A673 (cell line): ENCODE results near the gene THAP4. TPM values are rescaled to one million over a fixed set of nuclear protein-coding genes. Genes with fewer than 3 reads are reported as not detected.

ENCODE experiments used
- BruUV-seq: library from RNA; stranded (reverse); fragments of 400-500 nt; replicated peaks from 2 replicates; lab custom pipeline; 2021; lab: Mats Ljungman, UMichigan
- CTCF ChIA-PET: fragments of 300-600 bp; sonication (Branson Sonifier 250); formaldehyde crosslinking; loops from one replicate; lab custom pipeline; 2022; ENCODE audit warnings: antibody characterized with exemption; lab: Charles Lee
- POLR2A ChIA-PET: fragments of 300-600 bp; sonication (Branson Sonifier 250); formaldehyde crosslinking; loops from one replicate; lab custom pipeline; 2022; ENCODE audit warnings: antibody characterized with exemption; ENCODE audit not compliant: low non-redundant PET; lab: Charles Lee
- DNase-seq: peaks from one replicate; pipeline ENCODE4 v3.0.0-alpha.2; 2015; ENCODE audit warnings: low spot score
- H3K27ac ChIP-seq: fragments of 200-600 bp; sonication (generic); 2 replicates; pipeline ENCODE4 v1.5.1; 2016; ENCODE audit warnings: mixed run types, low read depth, mild to moderate bottlenecking, mixed read lengths, antibody characterized with exemption, low read length; ENCODE audit not compliant: poor library complexity, severe bottlenecking
- H3K27me3 ChIP-seq: fragments of 200-600 bp; sonication (generic); replicated peaks from 2 replicates; pipeline ENCODE4 v1.6.1; 2017; ENCODE audit warnings: mixed run types, low read depth, mild to moderate bottlenecking, mixed read lengths, antibody characterized with exemption, low read length; ENCODE audit not compliant: insufficient read depth, poor library complexity
- H3K36me3 ChIP-seq: fragments of 200-600 bp; sonication (generic); 2 replicates; pipeline ENCODE4 v1.6.1; 2016; ENCODE audit warnings: mixed run types, mild to moderate bottlenecking, mixed read lengths, antibody characterized with exemption, low read length; ENCODE audit not compliant: insufficient read depth, poor library complexity, severe bottlenecking
- H3K4me1 ChIP-seq: fragments of 200-600 bp; sonication (generic); 2 replicates; pipeline ENCODE4 v1.6.1; 2017; ENCODE audit warnings: mixed run types, mild to moderate bottlenecking, mixed read lengths, antibody characterized with exemption, low read length; ENCODE audit not compliant: insufficient read depth, poor library complexity, severe bottlenecking
- H3K4me3 ChIP-seq: fragments of 200-600 bp; sonication (generic); 2 replicates; pipeline ENCODE4 v1.5.1; 2016; ENCODE audit warnings: low read depth, mixed run types, mild to moderate bottlenecking, mixed read lengths, low read length; ENCODE audit not compliant: poor library complexity, severe bottlenecking
- H3K9me3 ChIP-seq: fragments of 200-600 bp; sonication (generic); 2 replicates; pipeline ENCODE4 v1.6.1; 2016; ENCODE audit warnings: mixed run types, low read depth, mild to moderate bottlenecking, mixed read lengths, antibody characterized with exemption, low read length; ENCODE audit not compliant: poor library complexity, severe bottlenecking
- CTCF ChIP-seq: fragments of 300-800, 200-600 bp; sonication (generic); conservative IDR thresholded peaks from 2 replicates; pipeline ENCODE4 v1.5.1; 2017; ENCODE audit warnings: low read depth, mild to moderate bottlenecking, antibody characterized with exemption, low read length, moderate library complexity, mixed read lengths
- EZH2 ChIP-seq: fragments of 200-600 bp; sonication (generic); IDR thresholded peaks from 2 replicates; pipeline ENCODE4 v1.6.1; 2017; ENCODE audit warnings: borderline replicate concordance, low read depth, mild to moderate bottlenecking, mixed read lengths, antibody characterized with exemption, low read length; ENCODE audit not compliant: poor library complexity, severe bottlenecking
- intact Hi-C: fragments of 100-400 bp; cut with micrococcal nuclease; formaldehyde crosslinking; loops from one replicate; pipeline ENCODE4 v1.10.0; 2022; ENCODE audit not compliant: unreplicated experiment
- total RNA-seq: library from RNA; stranded (reverse); gene quantifications from 2 replicates; pipeline ENCODE4 v1.2.3, GENCODE V29; 2021

The THAP4 gene
- total RNA-seq, 1 experiment from 2014 or later, result 82.0 TPM

DNA sequence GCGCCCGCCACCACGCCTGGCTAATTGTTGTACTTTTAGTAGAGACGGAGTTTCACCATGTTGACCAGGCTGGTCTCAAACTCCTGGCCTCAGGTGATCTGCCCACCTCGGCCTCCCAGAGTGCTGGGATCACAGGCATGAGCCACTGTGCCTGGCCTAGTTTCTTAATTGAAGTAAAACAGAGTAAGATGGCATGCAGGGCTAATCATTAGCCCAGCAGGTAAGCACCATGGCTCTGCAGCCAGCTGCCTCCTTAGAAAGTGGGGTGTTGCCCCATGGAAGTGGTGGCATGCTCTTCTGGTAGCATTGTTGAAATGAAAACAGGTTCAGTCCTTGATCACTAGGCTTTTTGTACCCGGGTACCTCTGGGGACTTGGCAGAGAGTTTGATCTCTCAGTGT is 13.0 kb upstream of the THAP4 start:
- no TSS peak for BruUV-seq
- H3K36me3 ChIP-seq, result peaks cover 31% of the 10 kb centered on the region
- no peaks in the 10 kb centered on the region for H3K27me3 ChIP-seq
- TF ChIP-seq EZH2, result no peak
- no peak for TF ChIP-seq CTCF
- H3K4me1 ChIP-seq, result no peaks in the 10 kb centered on the region
- ChIA-PET CTCF (no interaction called here), POLR2A (no interaction called here)
- no peak overlapping the region for H3K4me3 ChIP-seq
- H3K27ac ChIP-seq, result no peak overlapping the region
- intact Hi-C loops, result no loop called here
- no peak for DNase-seq
- no peaks in the 10 kb centered on the region for H3K9me3 ChIP-seq

- TF ChIP-seq EZH2 (no peak), CTCF (no peak)
- Histone ChIP-seq H3K36me3 (peaks cover 25% of the 10 kb centered on the region), H3K4me3 (no peak overlapping the region), H3K27me3 (no peaks in the 10 kb centered on the region), H3K27ac (no peak overlapping the region), H3K4me1 (no peaks in the 10 kb centered on the region), H3K9me3 (no peaks in the 10 kb centered on the region)
- intact Hi-C loops, result no loop called here
- ChIA-PET CTCF (no interaction called here), POLR2A (no interaction called here)
- no TSS peak for BruUV-seq
- DNase-seq, result no peak
Observed at GRCh38 chr2:241649404-241649803, 12.4 kb upstream of the THAP4 start.

- ChIA-PET CTCF (no interaction called here), POLR2A (interaction anchor here (0.8 kb wide), 1 partner anchor 544 kb away, joined by 8 read pairs; no protein-coding TSS in a partner anchor)
- Histone ChIP-seq H3K27me3 (no peaks in the 10 kb centered on the region), H3K27ac (no peak overlapping the region), H3K4me1 (no peaks in the 10 kb centered on the region), H3K36me3 (peaks cover 20% of the 10 kb centered on the region), H3K9me3 (no peaks in the 10 kb centered on the region), H3K4me3 (no peak overlapping the region)
- intact Hi-C loops, result no loop called here
- no peak for DNase-seq
- TF ChIP-seq EZH2, result no peak
- TF ChIP-seq CTCF, result no peak
- BruUV-seq, result no TSS peak
Observed at GRCh38 chr2:241648453-241648852, 11.5 kb upstream of the THAP4 start.
